NCI-H2227 (cell line): ENCODE measurements around the gene SRGAP2C.
"Not testable (repeated sequence)": the region's sequence is repeated elsewhere in the genome, so short reads cannot be mapped to it uniquely, and the experiment has no call there.

Experiments used
- DNase-seq: peaks from one replicate; lab custom pipeline; 2025; ENCODE audit not compliant: unreplicated experiment; lab: John Stamatoyannopoulos, UW

Gene SRGAP2C

DNA sequence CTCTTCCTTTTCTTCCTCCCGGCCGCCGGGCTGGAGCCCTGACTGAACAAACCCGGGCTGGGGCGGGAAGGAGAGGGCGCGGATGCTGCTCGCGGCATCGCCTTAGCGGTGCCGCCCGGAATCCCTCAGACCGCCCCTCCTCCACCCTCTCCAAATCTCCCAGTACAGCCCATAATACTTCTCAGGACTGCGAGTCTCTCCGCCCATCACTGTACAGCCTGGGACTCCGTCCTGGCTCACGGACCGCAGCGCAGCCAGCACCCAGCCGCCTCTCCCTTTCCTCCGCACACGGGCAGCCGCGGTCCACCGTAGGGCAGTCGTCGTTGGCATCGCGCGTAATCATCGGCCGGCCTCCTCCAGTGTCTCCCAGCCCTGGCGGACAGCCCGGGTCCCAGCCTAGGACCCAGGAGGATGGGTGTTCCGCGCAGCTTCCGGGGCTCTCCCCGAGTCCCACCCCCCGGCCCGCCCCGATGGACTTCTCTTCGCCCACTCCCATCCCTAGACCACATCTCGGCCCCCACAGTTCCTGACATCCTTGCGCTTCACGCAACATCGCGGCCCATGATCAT lies 449 bp downstream of the SRGAP2C start:
- DNase-seq = not testable (repeated sequence)

DNA sequence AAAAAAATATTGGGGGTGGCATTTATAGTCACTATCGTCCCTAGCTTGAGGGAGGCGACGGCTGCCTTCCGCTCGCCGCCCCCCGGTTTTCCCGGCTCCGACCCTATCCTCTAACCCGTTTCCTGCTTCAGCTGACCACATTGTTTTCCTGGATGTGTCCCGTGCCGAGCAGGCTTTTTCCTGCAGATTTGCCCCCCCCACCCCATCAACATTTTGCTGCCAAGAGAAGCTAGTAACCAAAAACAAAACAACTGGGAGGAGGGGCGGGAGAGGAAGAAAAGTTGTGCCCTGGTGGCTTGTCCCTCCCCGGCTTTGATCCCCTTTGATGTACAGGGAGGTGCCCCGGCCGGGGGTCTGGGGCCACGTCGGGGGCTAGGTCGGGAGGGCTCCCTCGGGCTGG lies 1.4 kb downstream of the SRGAP2C start:
- not testable (repeated sequence) for DNase-seq

DNA sequence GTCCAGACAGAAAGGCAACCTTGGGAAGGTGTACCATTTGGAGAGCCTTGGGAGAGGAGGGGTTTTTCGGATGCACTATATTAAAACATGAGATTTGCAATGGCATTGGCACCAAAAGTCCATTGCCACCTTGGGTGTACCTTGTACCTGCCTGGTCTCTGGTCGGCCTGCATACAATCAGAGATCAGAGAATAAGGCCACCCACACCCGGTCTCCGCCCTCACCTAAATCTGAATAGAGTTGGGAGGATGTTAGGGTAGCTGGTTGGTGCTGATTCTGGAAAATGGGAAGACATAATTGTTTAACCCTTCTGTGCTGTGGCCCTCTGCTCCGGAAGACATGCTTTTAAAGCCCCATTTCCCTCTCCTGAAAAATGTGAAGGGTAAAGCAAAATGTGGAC lies 3.1 kb downstream of the SRGAP2C start:
- DNase-seq = not testable (repeated sequence)

DNA sequence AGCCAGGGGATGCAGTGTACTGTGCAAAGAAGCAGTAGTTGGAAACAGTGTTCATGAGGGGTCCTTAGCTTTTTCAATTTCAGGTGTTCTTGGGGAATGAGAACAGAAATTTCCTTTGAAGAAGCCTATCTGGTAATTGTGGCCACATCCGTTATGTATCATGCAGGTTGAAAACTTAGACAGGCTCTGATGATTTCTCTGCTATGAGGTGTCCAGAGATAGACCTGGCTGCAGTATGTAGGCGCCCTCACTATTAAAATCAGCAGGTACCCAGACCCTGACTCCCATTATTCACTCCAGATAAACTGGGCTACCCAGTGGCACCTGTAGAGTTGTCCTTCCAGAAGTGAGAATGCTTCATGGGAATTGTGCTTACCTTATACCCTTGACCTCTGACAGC lies 7.7 kb downstream of the SRGAP2C start:
- DNase-seq = not testable (repeated sequence)

DNA sequence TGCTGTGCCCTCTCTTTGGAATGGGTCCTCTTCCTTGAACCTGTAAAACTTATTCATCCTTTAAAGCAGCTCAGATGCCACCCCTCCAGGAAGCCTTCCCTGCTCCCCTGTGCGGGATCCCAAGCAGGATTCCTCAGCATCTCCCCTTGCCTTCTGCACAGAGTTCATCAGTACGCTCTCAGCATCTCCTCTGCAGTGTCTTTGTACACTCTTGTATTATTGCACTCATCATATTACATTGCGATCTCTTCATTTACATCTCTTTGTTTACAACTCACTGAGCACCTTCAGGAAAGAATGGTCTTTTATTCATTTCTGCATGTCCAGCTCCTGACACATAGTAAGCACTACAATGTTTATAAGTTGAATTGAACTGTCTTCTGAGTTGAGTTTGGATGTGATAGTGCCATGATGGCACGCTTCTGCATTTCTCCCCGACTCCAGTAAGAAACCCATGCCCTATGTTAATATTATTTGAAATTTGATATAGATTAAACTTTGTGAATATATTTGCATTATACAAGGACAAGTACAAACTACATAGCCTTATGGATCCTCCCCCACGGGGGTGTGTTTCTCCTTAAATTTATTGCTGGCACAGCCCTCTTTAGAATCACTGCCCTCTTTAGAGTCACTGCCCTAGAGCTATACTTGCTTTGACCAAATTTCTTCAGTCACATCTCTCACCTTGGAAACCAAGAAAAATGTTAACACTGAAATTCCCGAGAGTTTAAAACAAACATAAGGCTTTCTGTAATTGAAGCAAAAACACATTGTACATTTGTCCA lies 12.5 kb downstream of the SRGAP2C start:
- not testable (repeated sequence) for DNase-seq

DNA sequence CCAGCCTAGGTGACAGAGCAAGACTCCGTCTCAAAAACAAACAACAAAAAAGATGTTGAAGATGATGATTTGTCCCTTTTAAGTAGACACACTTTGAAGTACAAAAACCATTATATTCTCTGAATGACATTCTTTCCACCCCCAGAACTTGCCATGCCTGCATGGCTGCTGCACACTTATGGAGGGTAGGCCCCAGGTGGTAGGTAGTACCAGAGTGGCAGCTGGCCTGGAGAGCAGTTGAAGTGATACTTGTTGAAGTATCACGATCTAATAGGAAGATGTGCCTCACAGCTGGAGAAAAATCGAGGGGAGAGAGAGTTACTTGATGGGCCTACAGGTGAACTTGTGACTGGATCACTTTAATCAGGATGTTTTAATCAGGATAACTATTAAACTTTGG lies 15.0 kb downstream of the SRGAP2C start:
- not testable (repeated sequence) for DNase-seq

DNA sequence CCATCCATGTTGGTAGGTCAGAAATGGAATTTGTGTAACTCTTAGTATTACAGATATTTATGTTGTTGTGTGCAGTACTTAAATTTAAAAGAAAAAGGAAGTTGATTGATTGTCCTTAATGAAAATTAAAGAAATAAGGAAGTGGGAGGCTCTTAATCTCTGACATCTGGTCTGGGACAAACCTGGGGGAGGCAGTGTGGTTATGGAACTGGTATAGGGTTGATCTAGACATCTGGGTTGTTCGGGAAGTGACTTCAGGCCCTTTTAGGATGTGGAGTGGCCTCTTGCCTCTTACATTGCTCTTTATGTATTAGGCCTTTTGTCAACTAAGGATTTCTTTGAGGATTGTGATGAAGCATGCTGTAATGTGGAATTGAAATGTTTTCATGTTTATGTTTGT lies 15.5 kb downstream of the SRGAP2C start:
- DNase-seq = not testable (repeated sequence)

DNA sequence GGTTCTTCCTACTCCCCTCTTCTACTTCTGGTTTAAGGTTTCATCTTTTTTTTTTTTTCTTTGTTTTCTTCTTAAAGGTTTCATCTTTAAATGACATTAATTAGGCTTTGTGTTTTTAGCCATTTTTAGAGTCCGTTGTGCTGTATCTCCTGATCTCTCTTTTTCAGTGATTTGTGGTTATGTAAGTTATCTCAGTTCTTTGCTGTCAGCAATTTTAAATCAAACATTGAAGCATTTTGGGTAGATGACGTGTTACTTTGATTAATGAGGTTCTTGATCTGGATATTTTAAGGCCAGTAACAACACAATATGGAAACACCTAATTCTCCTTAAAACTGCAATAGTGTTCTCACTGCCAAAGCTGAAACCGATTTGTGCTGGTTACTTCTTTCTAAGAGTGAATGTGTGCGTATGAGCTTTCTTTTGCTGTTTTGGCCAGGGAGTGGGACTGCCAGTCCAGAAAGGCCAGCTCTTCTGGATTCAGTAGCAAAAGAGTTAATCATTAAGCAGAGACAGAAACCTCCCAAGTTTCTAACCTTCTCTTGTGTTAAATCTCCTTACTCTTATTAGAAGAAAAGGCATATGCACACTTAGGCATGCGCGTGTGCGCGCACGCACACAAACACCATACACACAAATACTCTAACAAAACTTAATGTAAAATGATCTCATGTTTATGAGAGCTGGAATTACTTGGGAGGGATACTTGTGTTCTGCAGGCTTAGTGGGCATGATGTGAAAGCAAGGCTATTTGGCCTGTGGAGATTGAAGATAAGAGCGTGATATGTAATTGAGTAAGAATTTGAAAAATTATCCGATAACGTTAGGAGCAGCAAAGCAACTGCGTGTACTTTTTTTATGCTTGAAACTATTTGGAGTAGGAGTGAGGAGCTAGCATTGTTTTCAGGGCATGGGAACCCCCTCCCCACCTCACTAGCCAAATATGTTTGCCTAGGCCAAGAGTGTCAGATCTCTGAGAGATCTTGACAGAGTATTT lies 16.5 kb downstream of the SRGAP2C start:
- not testable (repeated sequence) for DNase-seq

DNA sequence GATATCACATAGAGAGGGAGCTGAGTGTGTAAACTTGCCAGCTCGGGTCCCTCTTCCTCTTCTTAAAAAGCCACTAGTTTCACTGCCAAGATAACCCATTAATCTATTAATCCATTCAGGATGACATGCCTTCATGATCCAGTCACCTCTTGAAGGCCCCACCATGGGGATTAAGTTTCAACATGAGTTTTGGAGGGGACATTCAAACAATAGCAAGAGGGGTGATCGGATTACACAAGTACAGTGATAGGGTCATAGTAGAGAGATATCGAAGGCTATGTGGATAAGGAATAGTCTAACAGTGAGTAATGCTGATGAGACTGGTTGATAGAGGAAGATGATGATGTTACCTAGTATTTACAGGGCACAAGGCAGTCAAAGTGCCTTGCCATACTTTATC lies 18.2 kb downstream of the SRGAP2C start:
- not testable (repeated sequence) for DNase-seq

DNA sequence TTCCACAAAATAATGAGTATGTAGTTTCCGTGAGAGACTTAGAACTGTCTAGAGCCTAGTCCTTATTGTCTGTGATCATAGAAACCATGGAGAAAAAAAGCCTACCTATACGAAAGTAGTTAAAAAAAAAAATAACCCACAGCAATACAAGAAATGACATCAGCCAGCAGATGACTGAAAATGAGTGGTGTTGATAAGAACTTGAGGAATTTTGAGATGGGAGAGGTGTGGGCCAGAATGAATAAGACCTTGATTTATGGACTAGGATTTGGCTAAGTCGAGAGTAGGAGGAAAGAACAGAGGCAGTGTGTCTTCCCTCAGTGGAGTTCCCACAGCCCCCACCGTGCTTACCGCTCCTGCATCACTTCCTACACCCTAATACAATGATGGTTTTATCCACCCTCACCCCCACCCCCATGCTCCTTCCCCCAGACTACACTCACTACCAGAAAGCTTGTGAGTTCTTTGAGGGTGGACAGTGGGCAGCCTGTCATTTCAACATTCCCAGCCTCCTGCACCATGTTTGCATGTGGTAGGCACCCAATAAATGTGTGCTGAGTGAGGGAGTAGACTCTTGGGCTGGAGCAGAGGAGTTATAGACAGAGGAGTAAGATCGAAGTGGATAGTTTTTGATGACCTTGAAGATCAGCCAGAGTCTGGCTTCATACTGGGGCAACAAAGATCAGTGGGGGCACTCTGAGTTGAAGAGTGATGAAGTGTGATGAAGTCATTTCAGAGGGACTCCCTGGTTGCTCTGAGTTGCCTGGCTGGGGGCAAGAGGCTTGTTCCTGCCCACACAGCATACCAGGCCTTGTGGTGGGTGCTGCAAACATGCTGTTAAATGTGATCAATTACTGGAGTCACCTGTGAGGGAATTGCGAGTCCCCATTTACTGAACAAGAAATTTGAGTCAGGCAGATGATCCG lies 21.3 kb downstream of the SRGAP2C start:
- not testable (repeated sequence) for DNase-seq

DNA sequence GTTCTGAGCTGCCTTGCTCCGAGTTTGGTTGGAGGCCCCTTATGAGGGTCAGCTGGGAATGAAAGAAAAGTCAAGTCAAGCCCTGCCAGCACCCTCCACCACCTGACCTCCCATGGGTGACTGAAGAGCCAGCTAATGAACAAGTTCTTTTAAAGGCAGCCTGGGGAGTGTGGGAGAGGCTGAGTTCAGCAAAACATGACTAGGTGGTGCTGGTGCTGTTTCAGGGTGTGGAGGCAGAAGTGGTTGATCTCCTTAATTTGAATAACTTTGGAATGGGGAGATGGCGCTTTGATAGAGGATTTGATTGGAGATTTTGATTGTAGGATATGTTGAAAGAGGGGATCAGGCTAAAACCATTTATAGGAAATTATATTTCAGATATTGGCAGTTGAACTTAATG lies 22.6 kb downstream of the SRGAP2C start:
- not testable (repeated sequence) for DNase-seq

DNA sequence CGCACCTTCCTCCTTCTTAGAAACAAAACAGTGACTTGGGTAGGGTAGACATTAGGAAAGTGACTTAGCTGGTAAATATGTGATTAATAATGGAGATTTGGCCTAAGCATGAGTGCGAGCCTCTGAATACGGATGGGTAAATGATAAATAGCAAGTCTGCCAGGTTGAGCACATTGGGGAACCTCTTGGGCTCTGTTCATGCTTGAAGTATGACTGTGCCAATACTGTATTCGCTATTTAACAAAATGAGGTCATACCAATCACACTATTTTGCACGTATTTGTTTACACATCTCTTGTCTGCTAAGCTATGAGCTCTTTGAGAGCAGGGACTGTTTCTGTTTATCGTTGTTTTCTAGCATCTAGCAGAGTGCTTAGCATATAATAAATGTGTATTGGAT lies 23.6 kb downstream of the SRGAP2C start:
- not testable (repeated sequence) for DNase-seq

DNA sequence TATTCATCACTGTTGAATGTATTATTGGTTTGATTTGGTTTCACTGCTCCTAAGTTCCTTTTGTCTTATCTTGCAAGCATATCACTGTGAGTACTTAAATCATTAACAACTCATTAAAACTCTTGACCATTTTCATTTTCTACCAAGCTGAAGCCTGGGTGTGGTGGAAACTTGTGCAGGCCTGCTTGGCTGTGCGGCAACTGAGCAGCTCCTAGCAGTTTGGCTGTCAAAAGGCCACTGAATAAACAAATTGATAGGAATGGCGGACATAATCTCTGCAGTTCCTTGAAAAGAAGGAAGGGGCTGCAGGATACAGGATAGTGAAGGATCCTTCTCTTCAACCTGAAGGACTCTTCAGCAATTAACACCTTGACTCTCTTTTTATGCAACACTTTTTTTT lies 26.0 kb downstream of the SRGAP2C start:
- DNase-seq = not testable (repeated sequence)

DNA sequence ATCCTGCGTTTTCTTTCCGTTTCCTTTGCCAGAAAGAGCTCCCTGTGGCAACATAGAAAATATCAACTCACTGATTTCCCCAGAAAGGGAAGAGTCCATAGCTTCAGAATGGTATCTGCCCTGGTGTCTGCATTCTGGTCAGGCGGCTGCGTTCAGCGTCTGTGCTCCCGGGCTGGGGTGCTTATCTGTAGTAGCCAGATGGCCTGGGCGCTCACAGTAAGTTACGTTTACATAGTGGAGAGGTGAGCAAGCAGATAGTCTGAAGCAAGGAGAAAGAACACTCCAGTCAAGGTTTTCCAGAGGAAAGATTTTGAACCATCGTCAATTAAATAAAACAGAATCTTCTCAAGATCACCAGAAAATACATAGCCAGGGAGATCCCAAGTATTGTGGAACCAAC lies 28.7 kb downstream of the SRGAP2C start:
- DNase-seq = not testable (repeated sequence)

DNA sequence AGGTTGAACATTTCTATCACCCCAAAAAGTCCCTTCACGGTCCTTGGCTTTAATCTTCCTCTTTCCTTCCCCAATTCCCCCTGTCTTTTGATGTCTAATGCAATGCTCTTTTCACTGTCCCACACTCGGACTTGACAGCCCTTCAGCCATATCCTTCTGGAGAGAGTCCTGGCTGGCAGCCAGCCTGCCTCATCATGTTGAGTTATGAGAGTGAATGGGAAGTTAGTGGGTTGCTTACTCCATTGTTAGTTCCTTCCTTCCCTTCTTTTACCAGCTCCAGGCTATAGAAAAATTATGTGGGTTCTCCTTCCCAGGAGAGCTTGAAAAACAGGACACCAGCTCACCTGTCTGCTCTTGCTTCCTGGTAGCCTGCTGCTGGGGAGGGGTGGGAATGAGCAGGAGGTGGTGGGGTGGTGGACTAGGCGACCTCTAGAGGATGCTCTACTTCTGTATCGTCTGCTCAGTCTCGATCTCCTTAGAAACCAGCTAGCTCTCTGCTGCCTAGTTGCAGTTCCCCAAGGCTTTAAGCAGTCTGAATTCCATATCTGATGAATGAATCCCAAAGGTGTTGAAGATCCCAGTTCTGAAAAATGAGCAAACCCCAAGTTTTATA lies 29.9 kb downstream of the SRGAP2C start:
- DNase-seq = not testable (repeated sequence)

DNA sequence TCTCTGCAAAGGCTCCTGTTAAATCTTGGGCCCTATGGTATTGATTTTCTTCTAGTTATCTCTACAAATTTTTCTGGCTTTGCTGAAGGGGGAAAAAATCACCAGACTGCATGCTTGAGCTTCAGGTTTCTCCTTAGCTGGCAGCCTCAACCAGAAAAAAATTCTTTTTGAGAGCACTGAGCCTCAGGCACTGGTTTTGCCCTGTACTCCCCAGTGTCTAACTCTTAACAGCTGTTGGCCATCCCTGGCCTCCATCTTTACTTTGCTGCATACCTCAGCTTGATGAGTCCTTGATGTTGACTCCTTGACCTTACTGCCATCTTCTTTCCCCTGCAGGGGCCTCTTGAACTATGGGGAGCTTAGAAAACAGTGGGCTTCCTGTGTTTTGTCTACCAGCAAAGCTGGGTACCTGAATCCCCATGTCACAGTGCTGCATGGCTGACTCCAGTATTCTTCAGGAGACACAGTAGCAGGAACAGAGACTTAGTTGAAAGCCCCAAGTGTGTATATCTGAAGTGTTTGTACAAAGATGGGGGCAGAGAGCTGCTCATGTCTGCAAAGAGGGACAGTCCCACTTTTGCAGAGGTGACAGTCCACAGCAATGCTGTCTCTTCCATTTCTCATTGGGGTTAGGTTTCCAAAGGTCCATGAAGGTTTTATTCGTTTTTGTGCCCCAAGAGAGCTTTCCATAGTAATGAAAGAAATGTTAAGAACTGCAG lies 31.1 kb downstream of the SRGAP2C start:
- not testable (repeated sequence) for DNase-seq

DNA sequence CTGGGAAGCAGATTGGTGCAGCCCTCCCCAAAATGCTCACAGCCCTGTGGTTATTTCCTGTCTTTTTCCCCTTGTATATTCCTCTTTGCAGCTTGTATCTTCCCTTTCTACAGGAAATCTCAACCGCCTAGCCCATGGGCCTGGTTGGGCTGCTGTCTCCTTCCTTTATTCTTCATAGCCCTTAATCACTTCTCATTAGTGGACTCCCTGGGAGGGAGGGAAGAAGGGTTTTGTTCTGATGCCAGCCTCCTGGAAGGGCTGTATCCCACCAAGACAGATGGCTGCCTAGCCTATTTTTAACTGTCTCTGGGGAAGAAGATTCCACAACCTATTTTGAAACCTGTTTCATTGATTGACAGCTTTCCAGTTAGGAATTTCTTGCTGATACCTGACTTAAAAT lies 31.9 kb downstream of the SRGAP2C start:
- not testable (repeated sequence) for DNase-seq

DNA sequence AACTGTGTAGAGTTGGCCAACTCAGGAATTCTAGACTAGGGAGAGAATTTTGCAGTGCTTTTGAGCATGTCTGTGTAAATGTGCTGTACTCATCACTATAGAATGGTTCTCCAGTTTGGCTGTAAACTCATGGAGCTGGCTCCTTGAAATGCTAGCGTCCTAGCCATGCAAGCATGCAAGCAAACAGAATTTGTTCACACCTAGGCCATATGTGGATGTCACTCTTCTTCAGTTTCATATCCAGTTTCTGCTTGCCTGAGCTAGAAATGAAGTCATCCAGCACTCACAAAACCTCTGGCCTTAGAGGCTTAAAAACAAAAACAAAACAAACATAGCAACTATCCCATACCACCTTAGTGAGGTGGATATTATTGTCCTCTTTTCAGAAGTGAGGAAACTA lies 37.0 kb downstream of the SRGAP2C start:
- not testable (repeated sequence) for DNase-seq

DNA sequence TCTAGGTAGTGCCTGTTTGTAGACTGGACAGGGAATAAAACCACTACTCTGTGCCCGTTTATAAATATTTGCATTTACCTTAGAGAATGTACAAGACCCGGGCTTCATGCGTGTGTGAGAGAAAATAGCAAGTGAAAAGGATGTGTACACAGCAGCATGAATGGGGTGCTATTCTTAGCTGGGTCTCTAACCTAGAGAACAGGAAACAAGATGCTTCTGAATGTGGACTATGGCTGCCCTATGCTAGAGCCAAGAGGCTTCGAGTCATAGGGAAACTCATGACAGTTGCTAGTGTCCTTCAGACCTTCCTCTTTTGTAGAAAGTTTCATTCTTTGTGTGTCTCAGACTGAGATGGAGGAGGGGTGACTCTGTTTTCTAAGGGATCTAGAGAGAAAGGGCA lies 39.9 kb downstream of the SRGAP2C start:
- DNase-seq = not testable (repeated sequence)
